C1 segment of cervical spinal cord (tissue), 14 donors: ENCODE data around the gene ID3.
"Not testable (repeated sequence)": the region's sequence is repeated elsewhere in the genome, so short reads cannot be mapped to it uniquely, and the experiment has no call there.

Experiments used
- DNase-seq, 14 donors: peaks; one replicate each; lab custom pipeline; 2025; lab: John Stamatoyannopoulos, UW

Gene ID3

GRCh38 chr1:23589585-23589986, 30.3 kb upstream of the ID3 start:
- DNase-seq = no peak

GRCh38 chr1:23588749-23589548, 29.6 kb upstream of the ID3 start:
- DNase-seq = no peak

- no peak for DNase-seq
These were observed 26.2 kb upstream of the ID3 start for GRCh38 chr1:23585321-23586022.

GRCh38 chr1:23583727-23584126, 24.4 kb upstream of the ID3 start:
- DNase-seq = not testable (repeated sequence)

- no peak for DNase-seq
These were observed 23.5 kb upstream of the ID3 start for GRCh38 chr1:23582820-23583219.

- peak in 4 of 14 donors; percentile 10 to 25 (median 14) for DNase-seq
These were observed 21.9 kb upstream of the ID3 start for GRCh38 chr1:23581219-23581618.

GRCh38 chr1:23578997-23579363, 19.7 kb upstream of the ID3 start:
- no peak for DNase-seq

- no peak for DNase-seq
These were observed 19.2 kb upstream of the ID3 start for GRCh38 chr1:23578311-23578996.

GRCh38 chr1:23577056-23578004, 18.0 kb upstream of the ID3 start:
- no peak for DNase-seq

GRCh38 chr1:23576338-23577055, 17.2 kb upstream of the ID3 start:
- no peak for DNase-seq

GRCh38 chr1:23575226-23575810, 16.0 kb upstream of the ID3 start:
- DNase-seq = no peak

GRCh38 chr1:23574265-23574754, 15.0 kb upstream of the ID3 start:
- DNase-seq = no peak

- no peak for DNase-seq
These were observed 14.4 kb upstream of the ID3 start for GRCh38 chr1:23573574-23574182.

GRCh38 chr1:23571465-23571864, 12.2 kb upstream of the ID3 start:
- DNase-seq = no peak

GRCh38 chr1:23570001-23570691, 10.8 kb upstream of the ID3 start:
- DNase-seq = no peak

GRCh38 chr1:23568608-23569383, 9.5 kb upstream of the ID3 start:
- DNase-seq = peak in 2 of 14 donors; percentile 13 to 41

- peak in 8 of 14 donors; percentile 7 to 71 (median 46) for DNase-seq
These were observed 8.8 kb upstream of the ID3 start for GRCh38 chr1:23567996-23568607.

GRCh38 chr1:23567629-23567995, 8.3 kb upstream of the ID3 start:
- DNase-seq = no peak
